ENCODE data around the gene RIMBP2.
"Not testable (repeated sequence)": the region's sequence is repeated elsewhere in the genome, so short reads cannot be mapped to it uniquely, and the experiment has no call there.

Gene RIMBP2

GRCh38 chr12:130656411-130656810 is 59.7 kb downstream of the RIMBP2 start:
- DNase-seq (ENCODE audit: low read depth in 2 of 2): no peak

- DNase-seq (ENCODE audit: low read depth in 2 of 2): no peak
Observed at GRCh38 chr12:130655881-130656280, 60.2 kb downstream of the RIMBP2 start.

GRCh38 chr12:130655010-130655409 is 61.1 kb downstream of the RIMBP2 start:
- no peak for DNase-seq (ENCODE audit: low read depth in 2 of 2)

GRCh38 chr12:130651188-130651959 is 64.7 kb downstream of the RIMBP2 start:
- no peak for DNase-seq (ENCODE audit: low read depth in 2 of 2)

- no peak for DNase-seq (ENCODE audit: low read depth in 2 of 2)
Observed at GRCh38 chr12:130650131-130650530, 66.0 kb downstream of the RIMBP2 start.

- DNase-seq (ENCODE audit: low read depth in 2 of 2): no peak
Observed at GRCh38 chr12:130649101-130650045, 66.7 kb downstream of the RIMBP2 start.

GRCh38 chr12:130647814-130648213 is 68.3 kb downstream of the RIMBP2 start:
- no peak for DNase-seq (ENCODE audit: low read depth in 2 of 2)

- no peak for DNase-seq (ENCODE audit: low read depth in 2 of 2)
Observed at GRCh38 chr12:130646716-130647370, 69.3 kb downstream of the RIMBP2 start.

GRCh38 chr12:130646191-130646590 is 69.9 kb downstream of the RIMBP2 start:
- not testable (repeated sequence) for DNase-seq (ENCODE audit: low read depth in 2 of 2)

GRCh38 chr12:130645751-130646150 is 70.3 kb downstream of the RIMBP2 start:
- no peak for DNase-seq (ENCODE audit: low read depth in 2 of 2)

GRCh38 chr12:130644566-130644965 is 71.5 kb downstream of the RIMBP2 start:
- no peak for DNase-seq (ENCODE audit: low read depth in 2 of 2)

- DNase-seq (ENCODE audit: low read depth in 2 of 2): no peak
Observed at GRCh38 chr12:130644146-130644545, 72.0 kb downstream of the RIMBP2 start.

GRCh38 chr12:130642856-130643255 is 73.2 kb downstream of the RIMBP2 start:
- DNase-seq (ENCODE audit: low read depth in 2 of 2): no peak

GRCh38 chr12:130641533-130642184 is 74.4 kb downstream of the RIMBP2 start:
- DNase-seq (ENCODE audit: low read depth in 2 of 2): no peak

GRCh38 chr12:130640901-130641300 is 75.2 kb downstream of the RIMBP2 start:
- DNase-seq (ENCODE audit: low read depth in 2 of 2): no peak

GRCh38 chr12:130640496-130640895 is 75.6 kb downstream of the RIMBP2 start:
- no peak for DNase-seq (ENCODE audit: low read depth in 2 of 2)

- DNase-seq (ENCODE audit: low read depth in 2 of 2): no peak
Observed at GRCh38 chr12:130639476-130640424, 76.3 kb downstream of the RIMBP2 start.

- DNase-seq (ENCODE audit: low read depth in 2 of 2): no peak
Observed at GRCh38 chr12:130636370-130636769, 79.7 kb downstream of the RIMBP2 start.

- no peak for DNase-seq (ENCODE audit: low read depth in 2 of 2)
Observed at GRCh38 chr12:130634866-130635265, 81.2 kb downstream of the RIMBP2 start.

- no peak for DNase-seq (ENCODE audit: low read depth in 2 of 2)
Observed at GRCh38 chr12:130633771-130634170, 82.3 kb downstream of the RIMBP2 start.

- no peak for DNase-seq (ENCODE audit: low read depth in 2 of 2)
Observed at GRCh38 chr12:130632642-130633041, 83.5 kb downstream of the RIMBP2 start.
